GM13977 (cell line): Measurements from ENCODE around the gene S100A14.

Source experiments
- DNase-seq: peaks from one replicate; pipeline ENCODE4 v3.0.0; 2012; ENCODE audit warnings: low spot score
- in situ Hi-C: fragments of 300-500 bp; cut with MboI; formaldehyde crosslinking; loops from one replicate; pipeline ENCODE4 v1.12.0; 2022; ENCODE audit warnings: low sequenced_read_pairs, low pct_unique_long_range_greater_than_20kb, mixed read lengths, inconsistent platforms; ENCODE audit not compliant: unreplicated experiment
- TF ChIP-seq, protein P1 (sequence below): IDR thresholded peaks from 2 replicates; pipeline ENCODE4 v1.5.1; 2012; ENCODE audit warnings: mild to moderate bottlenecking, control low read depth; ENCODE audit not compliant: insufficient read depth; ENCODE audit errors: extremely low read depth, missing control alignments

The S100A14 gene

DNA sequence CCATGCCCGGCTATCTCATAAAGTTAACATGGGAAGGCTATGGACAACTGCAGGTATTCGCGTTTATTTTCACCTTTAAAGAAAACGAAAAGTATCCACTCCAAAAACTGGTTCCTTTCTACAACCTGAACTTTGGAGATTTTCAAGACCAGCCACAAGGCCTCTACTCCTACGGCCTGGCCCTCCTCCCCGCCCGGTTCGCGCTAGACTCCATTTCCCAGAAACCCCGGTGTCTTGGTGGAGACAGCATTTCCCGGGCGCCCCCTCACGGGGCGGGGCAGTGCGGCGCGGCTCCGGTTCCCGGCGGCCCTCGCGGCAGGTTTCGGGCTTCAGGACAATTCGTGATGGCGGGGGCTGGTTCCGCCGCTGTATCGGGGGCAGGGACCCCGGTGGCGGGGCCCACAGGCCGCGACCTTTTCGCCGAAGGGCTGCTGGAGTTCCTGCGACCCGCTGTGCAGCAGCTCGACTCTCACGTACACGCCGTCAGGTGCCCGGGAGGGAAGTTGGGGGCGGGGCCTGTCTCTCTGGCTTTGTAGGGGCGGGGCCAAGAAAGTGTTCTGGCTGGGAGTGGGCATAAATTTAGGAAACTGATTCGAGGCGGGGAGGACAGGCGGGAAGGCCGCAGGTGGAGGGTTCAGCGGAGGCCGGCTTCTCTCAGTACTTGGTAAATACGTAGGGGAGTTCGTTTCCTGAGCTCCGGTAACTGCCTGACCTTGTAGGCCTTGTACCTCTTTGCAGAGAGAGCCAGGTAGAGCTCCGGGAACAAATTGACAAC is 42.5 kb upstream of the S100A14 start, which contains the start of gene SNAPIN:
Gene SNAPIN, plus strand, starts transcription at position 304 of the 775 bp plus-strand sequence. Its CDS starts 41 bp downstream, at position 345.
- DNase-seq, result peak; percentile 91
- TF ChIP-seq, protein P1, sequence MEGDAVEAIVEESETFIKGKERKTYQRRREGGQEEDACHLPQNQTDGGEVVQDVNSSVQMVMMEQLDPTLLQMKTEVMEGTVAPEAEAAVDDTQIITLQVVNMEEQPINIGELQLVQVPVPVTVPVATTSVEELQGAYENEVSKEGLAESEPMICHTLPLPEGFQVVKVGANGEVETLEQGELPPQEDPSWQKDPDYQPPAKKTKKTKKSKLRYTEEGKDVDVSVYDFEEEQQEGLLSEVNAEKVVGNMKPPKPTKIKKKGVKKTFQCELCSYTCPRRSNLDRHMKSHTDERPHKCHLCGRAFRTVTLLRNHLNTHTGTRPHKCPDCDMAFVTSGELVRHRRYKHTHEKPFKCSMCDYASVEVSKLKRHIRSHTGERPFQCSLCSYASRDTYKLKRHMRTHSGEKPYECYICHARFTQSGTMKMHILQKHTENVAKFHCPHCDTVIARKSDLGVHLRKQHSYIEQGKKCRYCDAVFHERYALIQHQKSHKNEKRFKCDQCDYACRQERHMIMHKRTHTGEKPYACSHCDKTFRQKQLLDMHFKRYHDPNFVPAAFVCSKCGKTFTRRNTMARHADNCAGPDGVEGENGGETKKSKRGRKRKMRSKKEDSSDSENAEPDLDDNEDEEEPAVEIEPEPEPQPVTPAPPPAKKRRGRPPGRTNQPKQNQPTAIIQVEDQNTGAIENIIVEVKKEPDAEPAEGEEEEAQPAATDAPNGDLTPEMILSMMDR, result no peak
- in situ Hi-C loops, result no loop called here

DNA sequence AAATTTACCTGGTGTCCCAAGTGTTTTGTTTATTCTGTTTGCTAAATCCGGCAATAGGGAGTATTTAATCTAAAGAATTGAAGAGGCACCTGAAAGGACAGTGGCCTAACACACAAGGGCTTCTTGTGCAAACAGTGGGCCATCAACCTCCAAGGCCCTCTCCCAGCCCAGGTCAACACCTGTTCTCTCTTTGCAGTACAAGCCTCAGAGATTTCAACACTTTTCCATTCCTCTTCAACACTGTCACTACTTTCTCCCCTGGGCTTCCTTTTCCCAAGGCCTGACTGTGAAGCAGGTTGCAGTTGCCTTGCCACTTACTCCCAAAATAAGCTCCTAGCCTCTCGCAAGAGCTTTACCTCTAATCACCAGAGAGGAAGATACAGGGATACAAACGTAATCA is 39.2 kb upstream of the S100A14 start:
- no peak for DNase-seq
- TF ChIP-seq, protein P1, result no peak
- in situ Hi-C loops, result no loop called here

DNA sequence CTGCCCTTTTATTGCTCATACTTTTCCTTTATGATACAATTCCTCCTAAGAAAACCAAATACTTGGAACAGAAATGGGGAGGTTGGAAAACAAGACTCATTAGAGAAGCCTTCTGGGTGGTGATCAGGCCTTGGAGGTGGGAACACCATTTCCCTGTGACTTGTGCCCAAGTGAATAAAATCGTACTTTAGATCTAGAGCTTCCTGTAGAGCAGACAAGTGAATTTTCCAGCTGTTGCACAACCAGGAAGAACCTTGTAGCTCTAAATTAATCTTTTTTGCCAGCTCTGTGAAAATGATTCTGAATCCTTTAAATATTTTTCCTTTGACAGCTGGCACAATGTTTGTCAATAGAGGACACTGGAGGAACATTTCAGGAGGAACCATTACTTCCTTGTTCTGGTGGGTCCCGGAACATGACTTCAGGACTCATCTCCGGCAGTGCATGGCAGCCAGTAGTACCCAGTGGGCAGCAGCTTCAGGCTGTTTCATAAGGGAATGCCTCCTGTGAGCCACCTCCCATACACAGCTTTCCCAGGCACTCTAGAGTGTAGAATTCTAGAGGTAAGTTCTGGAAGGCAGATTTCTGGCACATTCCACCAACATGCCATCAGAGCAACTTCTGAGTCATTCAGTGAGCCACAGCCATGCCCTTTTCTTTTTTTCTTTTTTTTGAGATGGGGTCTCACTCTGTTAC is 36.8 kb upstream of the S100A14 start:
- no peak for DNase-seq
- TF ChIP-seq, protein P1, result no peak
- in situ Hi-C loops, result no loop called here

DNA sequence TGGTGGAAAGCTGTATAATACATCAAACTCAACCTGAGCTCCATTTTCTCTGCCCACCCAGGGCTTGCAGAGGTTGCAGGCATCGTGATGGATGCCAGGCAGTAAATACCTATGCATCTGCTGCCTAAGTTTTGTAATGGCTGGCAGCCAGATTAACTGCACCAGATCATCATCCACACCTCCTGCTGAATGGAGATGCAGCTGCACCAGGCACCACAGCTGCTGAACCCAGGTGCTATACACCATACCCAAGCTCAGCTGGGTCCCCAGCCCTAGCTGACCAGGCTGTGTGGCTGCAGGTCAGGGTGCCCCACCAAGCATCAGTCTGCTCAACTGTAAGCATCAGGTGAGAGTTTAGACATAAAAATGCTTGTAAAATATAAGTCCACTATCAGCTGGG is 35.6 kb upstream of the S100A14 start:
- TF ChIP-seq, protein P1, result no peak
- in situ Hi-C loops, result no loop called here
- no peak for DNase-seq

DNA sequence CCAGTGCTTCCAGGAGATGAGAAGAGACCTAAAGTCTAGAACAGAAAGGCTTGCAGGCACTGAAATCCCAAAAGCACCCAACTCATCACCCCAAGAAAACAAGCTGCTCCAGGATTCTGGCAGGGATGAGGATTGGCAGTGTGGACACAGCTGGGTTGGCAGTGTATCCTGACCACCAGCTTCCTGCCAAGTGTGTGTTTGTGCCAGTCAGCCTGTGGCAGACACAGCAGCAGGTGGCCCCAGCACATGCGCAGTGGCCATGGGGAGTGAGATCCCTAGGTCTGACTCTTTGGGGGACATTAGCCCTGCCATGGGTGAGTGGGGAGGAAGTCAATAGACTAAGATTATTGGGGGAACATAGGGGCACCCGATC is 33.7 kb upstream of the S100A14 start:
- no peak for DNase-seq
- in situ Hi-C loops, result no loop called here

DNA sequence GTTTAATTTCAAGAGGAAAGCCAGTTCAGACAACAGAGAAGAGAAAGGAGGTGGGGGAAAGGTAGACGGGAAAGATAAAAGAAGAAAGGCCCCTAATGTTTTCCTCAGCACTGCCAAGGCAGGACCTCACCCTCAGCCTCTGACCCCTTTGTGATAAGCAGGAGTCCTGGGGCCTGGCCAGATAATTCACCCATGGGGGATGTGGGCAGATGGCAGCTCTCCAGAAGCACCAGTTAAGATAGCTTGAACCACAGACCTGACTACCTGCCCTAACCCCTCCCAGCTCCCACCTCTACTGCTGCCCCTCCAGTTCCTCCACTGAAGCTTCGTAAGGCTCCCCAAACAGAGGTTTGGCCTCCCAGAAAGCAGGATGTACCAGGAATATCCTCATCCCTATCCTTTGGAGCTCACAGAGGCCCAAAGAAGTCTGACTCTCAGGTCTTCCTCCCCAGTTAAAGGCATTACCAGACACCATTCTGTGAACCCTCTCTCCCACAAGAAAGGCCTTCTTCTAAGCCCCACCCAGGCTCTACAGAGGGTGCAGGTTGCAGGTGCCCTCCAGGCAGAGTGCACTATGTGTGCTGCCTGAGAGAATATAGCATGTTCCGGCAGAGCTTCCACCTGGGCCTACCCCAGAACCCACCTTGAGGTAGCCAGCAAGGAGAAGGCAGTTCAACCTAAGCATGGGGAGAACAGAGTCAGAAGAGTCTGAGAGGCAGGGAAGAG is 33.2 kb upstream of the S100A14 start:
- TF ChIP-seq, protein P1, result no peak
- in situ Hi-C loops, result no loop called here
- no peak for DNase-seq

More for the DNA sequence above, 33.7 kb upstream of the S100A14 start:
- TF ChIP-seq, protein P1, result no peak
